GM12878 (cell line): Measurements from ENCODE around the gene VPS33B. TPM values are rescaled to one million over a fixed set of nuclear protein-coding genes. Genes with fewer than 3 reads are reported as not detected.

Experiments used
- ATAC-seq: fragments of 200-7000 bp; cut with Tn5 transposase; 3 replicates; pipeline ENCODE4 v1.9.1; 2020; ENCODE audit warnings: mild to moderate bottlenecking, moderate library complexity
- BruUV-seq: library from RNA; stranded (reverse); fragments of 400-500 nt; replicated peaks from 2 replicates; lab custom pipeline; 2021; lab: Mats Ljungman, UMichigan
- CTCF ChIA-PET: fragments of 300-600 bp; sonication (Branson Sonifier 250); formaldehyde crosslinking; extraction: SDS; loops from one replicate; lab custom pipeline; 2021; ENCODE audit warnings: inconsistent platforms; lab: Yijun Ruan, JAX
- POLR2A ChIA-PET: fragments of 350-600 bp; formaldehyde crosslinking; extraction: SDS; loops from one replicate; lab custom pipeline; 2021; ENCODE audit warnings: inconsistent platforms; lab: Charles Lee
- RAD21 ChIA-PET: fragments of 300-600 bp; sonication (Branson Sonifier 250); formaldehyde crosslinking; loops from one replicate; lab custom pipeline; 2023; ENCODE audit warnings: antibody characterized with exemption; ENCODE audit not compliant: unreplicated experiment; lab: Charles Lee
- SMC1A ChIA-PET: fragments of 300-600 bp; sonication (Branson Sonifier 250); formaldehyde crosslinking; loops from one replicate; lab custom pipeline; 2023; ENCODE audit not compliant: unreplicated experiment, uncharacterized antibody; lab: Charles Lee
- DNase-seq: peaks from one replicate; pipeline ENCODE4 v3.0.0-alpha.2; 2011; ENCODE audit warnings: low read depth, low spot score
- FAIRE-seq: peaks from 3 replicates; lab custom pipeline; 2011; peaks lifted over from hg19 to GRCh38; lab: Jason Lieb, UNC
- H2AFZ ChIP-seq: 2 replicates; pipeline ENCODE4 v1.6.0; 2011; ENCODE audit warnings: low read depth, low read length, control low read depth; ENCODE audit not compliant: control insufficient read depth
- H3K27ac ChIP-seq: 2 replicates; pipeline ENCODE4 v1.5.1; 2011; ENCODE audit warnings: control low read depth; ENCODE audit not compliant: control insufficient read depth, insufficient read depth
- H3K27me3 ChIP-seq, 2 experiments: replicated peaks in 1 of 2; 2 replicates each; pipeline versions ENCODE4 v1.6.0 to v1.6.1; 2011; ENCODE audit warnings: low read length in 1 of 2; ENCODE audit not compliant: control insufficient read depth in 2 of 2, insufficient read depth in 2 of 2
- H3K36me3 ChIP-seq, 2 experiments: 2 replicates each; pipeline ENCODE4 v1.5.1; 2011; ENCODE audit warnings: low read length in 1 of 2; ENCODE audit not compliant: control insufficient read depth in 2 of 2, insufficient read depth in 2 of 2
- H3K4me1 ChIP-seq: 2 replicates; pipeline ENCODE4 v1.6.1; 2011; ENCODE audit warnings: mild to moderate bottlenecking, low read length, moderate library complexity, mixed read lengths; ENCODE audit not compliant: control insufficient read depth, insufficient read depth
- H3K4me2 ChIP-seq: 2 replicates; pipeline ENCODE4 v1.6.0; 2011; ENCODE audit warnings: control low read depth; ENCODE audit not compliant: control insufficient read depth, insufficient read depth
- H3K4me3 ChIP-seq: fragments of 200-600 bp; sonication (generic); 2 replicates; pipeline ENCODE4 v1.5.1; 2016
- H3K79me2 ChIP-seq: 2 replicates; pipeline ENCODE4 v1.6.0; 2011; ENCODE audit warnings: low read length; ENCODE audit not compliant: control insufficient read depth, insufficient read depth
- H3K9ac ChIP-seq: 2 replicates; pipeline ENCODE4 v1.8.0; 2011; ENCODE audit warnings: low read length, control low read depth, mixed read lengths; ENCODE audit not compliant: control insufficient read depth, insufficient read depth
- H3K9me3 ChIP-seq: replicated peaks from 3 replicates; pipeline ENCODE4 v1.5.1; 2011; ENCODE audit warnings: mild to moderate bottlenecking, low read length; ENCODE audit not compliant: control insufficient read depth, insufficient read depth
- H4K20me1 ChIP-seq: 2 replicates; pipeline ENCODE4 v1.6.0; 2011; ENCODE audit not compliant: control insufficient read depth, insufficient read depth
- E2F8 ChIP-seq: fragments of 450-650 bp; IDR thresholded peaks from 2 replicates; pipeline ENCODE4 v1.6.1; 2018; ENCODE audit warnings: mild to moderate bottlenecking, low read depth, moderate library complexity; ENCODE audit not compliant: partially characterized antibody
- E4F1 ChIP-seq: fragments of 450-650 bp; IDR thresholded peaks from 2 replicates; pipeline ENCODE4 v1.6.1; 2018; ENCODE audit warnings: borderline replicate concordance, mild to moderate bottlenecking; ENCODE audit not compliant: partially characterized antibody
- FOS ChIP-seq: IDR thresholded peaks from 3 replicates; pipeline ENCODE4 v1.6.1; 2011; ENCODE audit warnings: borderline replicate concordance; ENCODE audit not compliant: insufficient read length; ENCODE audit errors: extremely low read depth
- HDAC2 ChIP-seq: fragments of 200-600 bp; sonication (generic); IDR thresholded peaks from 2 replicates; pipeline ENCODE4 v1.6.1; 2017
- LARP7 ChIP-seq: fragments of 450-650 bp; IDR thresholded peaks from 2 replicates; pipeline ENCODE4 v1.6.1; 2017; ENCODE audit warnings: mild to moderate bottlenecking
- MEF2B ChIP-seq: fragments of 450-650 bp; IDR thresholded peaks from 2 replicates; pipeline ENCODE4 v1.6.1; 2018; ENCODE audit warnings: mild to moderate bottlenecking, moderate library complexity; ENCODE audit not compliant: partially characterized antibody, poor library complexity, severe bottlenecking
- NFIC ChIP-seq: IDR thresholded peaks from 2 replicates; pipeline ENCODE4 v1.6.1; 2012; ENCODE audit warnings: low read depth, mild to moderate bottlenecking, inconsistent platforms, low read length, moderate library complexity
- NFYA ChIP-seq: IDR thresholded peaks from 2 replicates; pipeline ENCODE4 v1.6.1; 2011; ENCODE audit warnings: low read depth, mild to moderate bottlenecking, low read length, improper control_type of control experiment, borderline replicate concordance
- RBBP5 ChIP-seq: fragments of 200-600 bp; sonication (generic); conservative IDR thresholded peaks from 2 replicates; pipeline ENCODE4 v1.6.1; 2016
- SMC3 ChIP-seq: IDR thresholded peaks from 2 replicates; pipeline ENCODE4 v1.6.1; 2011; ENCODE audit warnings: low read length, improper control_type of control experiment, borderline replicate concordance
- SUZ12 ChIP-seq: fragments of 200-600 bp; sonication (generic); IDR thresholded peaks from one replicate; pipeline ENCODE4 v1.6.1; 2018; ENCODE audit warnings: antibody characterized with exemption, mild to moderate bottlenecking; ENCODE audit not compliant: unreplicated experiment
- YY1 ChIP-seq: IDR thresholded peaks from 2 replicates; pipeline ENCODE4 v1.6.1; 2011; ENCODE audit warnings: low read depth, mild to moderate bottlenecking, low read length
- WGBS: methylation state at CpG from one replicate; pipeline ENCODE4 v1.1.6; 2016; ENCODE audit warnings: low lambda C conversion rate; ENCODE audit not compliant: insufficient replicate concordance, insufficient coverage; ENCODE audit errors: missing lambda C conversion rate; 5-methylcytosine and 5-hydroxymethylcytosine counted together
- in situ Hi-C: fragments of 300-500 bp; cut with MboI; formaldehyde crosslinking; loops from 9 replicates; pipeline ENCODE4 v1.14.3; 2018; ENCODE audit warnings: mixed read lengths
- intact Hi-C: fragments of 100-400 bp; cut with micrococcal nuclease; formaldehyde crosslinking; loops from one replicate; pipeline ENCODE4 v1.14.2; 2022; ENCODE audit not compliant: unreplicated experiment
- polyA plus RNA-seq, 11 experiments: library from polyadenylated mRNA; depleted of rRNA in 4 of 11; unstranded in 6 of 11; stranded (reverse) in 5 of 11; fragments of >200 nt; fragmentation: Nextera tagmentation in 4 of 11; fragmentation: Illumina TruSeq in 1 of 11; extraction: Ambion mirVana in 4 of 11; extraction: Trizol in 1 of 11; gene quantifications; 1 replicate in 1 of 11; 2 replicates in 10 of 11; pipeline versions ENCODE4 v1.2.1 to v1.2.3, GENCODE V29; 2011 to 2016; ENCODE audit warnings: inconsistent platforms in 2 of 11, missing spikeins in 2 of 11, low read depth in 1 of 11
- total RNA-seq, 4 experiments: library from RNA; depleted of rRNA in 3 of 4; stranded (reverse); fragments of >200 nt in 3 of 4; fragmentation: Illumina TruSeq in 1 of 4; extraction: Trizol in 1 of 4; gene quantifications; 2 replicates each; pipeline versions ENCODE4 v1.2.1 to v1.2.3, GENCODE V29; 2013 to 2021
- TF ChIP-seq, protein P1 (sequence below): fragments of 450-650 bp; IDR thresholded peaks from 2 replicates; pipeline ENCODE4 v1.6.1; 2017; ENCODE audit warnings: mild to moderate bottlenecking

VPS33B gene
- total and polyA plus RNA-seq, 10 of the 15 experiments (the other 5 are each of a cell fraction or from before 2014, with no cell fraction given) = 11.4 to 21.5 (median 15.2) TPM

DNA sequence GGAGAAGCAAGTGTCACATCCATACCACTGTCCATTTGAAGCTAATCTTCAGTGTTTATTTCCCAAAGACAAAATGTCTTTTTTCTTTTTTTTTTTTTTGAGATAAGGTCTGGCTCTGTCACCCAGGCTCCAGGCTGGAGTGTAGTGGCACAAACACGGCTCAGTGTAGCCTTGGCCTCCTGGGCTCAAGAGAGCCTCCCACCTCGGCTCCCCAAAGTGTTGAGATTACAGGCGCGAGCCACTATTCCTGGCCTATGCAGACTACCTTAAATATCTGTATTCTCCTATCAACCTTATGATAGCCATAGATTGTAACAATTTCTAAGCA, 27.7 kb upstream of the VPS33B start:
- ATAC-seq (peak; percentile 41), DNase-seq (no peak), FAIRE-seq (no peak)
- 40% methylated on average over 4 of the region's 4 CpGs for WGBS
- ChIA-PET POLR2A (no interaction called here), SMC1A (interaction anchor here (0.6 to 1.6 kb wide), 9 partner anchors 9 to 223 kb away, joined by 3 to 4 read pairs (median 3); no protein-coding TSS in a partner anchor), RAD21 (interaction anchor here (0.8 to 2.3 kb wide), 6 partner anchors 17 to 223 kb away, joined by 3 to 16 read pairs (median 6); partner anchors contain the start of genes HDDC3 and UNC45A), CTCF (interaction anchor here (0.6 to 3.3 kb wide), 21 partner anchors 9 to 730 kb away, joined by 3 to 18 read pairs (median 5); partner anchors contain the start of genes HDDC3, PRC1 and UNC45A)
- H4K20me1 ChIP-seq = no peaks in the 10 kb centered on the region
- no peak overlapping the region for H3K4me3 ChIP-seq
- H2AFZ ChIP-seq = no peak overlapping the region
- in situ Hi-C loops = no loop called here
- no peak overlapping the region for H3K4me2 ChIP-seq
- no peak overlapping the region for H3K27ac ChIP-seq
- intact Hi-C loops = no loop called here
- H3K79me2 ChIP-seq = no peaks in the 10 kb centered on the region
- H3K9me3 ChIP-seq = no peaks in the 10 kb centered on the region
- BruUV-seq = no TSS peak
- no peaks in the 10 kb centered on the region; the same call in 1 of the 2 replicates for H3K4me1 ChIP-seq
- no peaks in the 10 kb centered on the region for H3K36me3 ChIP-seq
- H3K9ac ChIP-seq = no peak overlapping the region
- H3K27me3 ChIP-seq = no peaks in the 10 kb centered on the region; a peak in 2 of 4 replicates
- no peak for TF ChIP-seq LARP7
- no peak for TF ChIP-seq E2F8
- TF ChIP-seq E4F1 = no peak
- TF ChIP-seq FOS = no peak
- no peak for TF ChIP-seq YY1
- TF ChIP-seq HDAC2 = no peak
- no peak for TF ChIP-seq SUZ12
- no peak for TF ChIP-seq SMC3
- no peak for TF ChIP-seq NFYA
- TF ChIP-seq RBBP5 = no peak
- TF ChIP-seq, protein P1, sequence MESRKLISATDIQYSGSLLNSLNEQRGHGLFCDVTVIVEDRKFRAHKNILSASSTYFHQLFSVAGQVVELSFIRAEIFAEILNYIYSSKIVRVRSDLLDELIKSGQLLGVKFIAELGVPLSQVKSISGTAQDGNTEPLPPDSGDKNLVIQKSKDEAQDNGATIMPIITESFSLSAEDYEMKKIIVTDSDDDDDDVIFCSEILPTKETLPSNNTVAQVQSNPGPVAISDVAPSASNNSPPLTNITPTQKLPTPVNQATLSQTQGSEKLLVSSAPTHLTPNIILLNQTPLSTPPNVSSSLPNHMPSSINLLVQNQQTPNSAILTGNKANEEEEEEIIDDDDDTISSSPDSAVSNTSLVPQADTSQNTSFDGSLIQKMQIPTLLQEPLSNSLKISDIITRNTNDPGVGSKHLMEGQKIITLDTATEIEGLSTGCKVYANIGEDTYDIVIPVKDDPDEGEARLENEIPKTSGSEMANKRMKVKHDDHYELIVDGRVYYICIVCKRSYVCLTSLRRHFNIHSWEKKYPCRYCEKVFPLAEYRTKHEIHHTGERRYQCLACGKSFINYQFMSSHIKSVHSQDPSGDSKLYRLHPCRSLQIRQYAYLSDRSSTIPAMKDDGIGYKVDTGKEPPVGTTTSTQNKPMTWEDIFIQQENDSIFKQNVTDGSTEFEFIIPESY = no peak
- no peak for TF ChIP-seq MEF2B
- TF ChIP-seq NFIC = no peak
- TF ChIP-seq, all 136 proteins: peak for 0
